Left lung (tissue), 10 donors: Measurements from ENCODE around the gene MTUS2. TPM values are rescaled to one million over a fixed set of nuclear protein-coding genes. Genes with fewer than 3 reads are reported as not detected.

Experiments
- ATAC-seq: fragments of 200-7000 bp; cut with Tn5 transposase; one replicate; pipeline ENCODE4 v1.9.1; 2020; ENCODE audit warnings: moderate library complexity
- DNase-seq, 4 donors: peaks; one replicate each; pipeline ENCODE4 v3.0.0-alpha.2; 2013 to 2020
- H3K27ac ChIP-seq, 2 donors: fragments of 200-600 bp; sonication (generic) in 1 of 2; one replicate each; pipeline versions ENCODE4 v1.5.0 to v1.8.0; 2020 to 2021
- H3K27me3 ChIP-seq, 2 donors: fragments of 200-600 bp; sonication (generic) in 1 of 2; one replicate each; pipeline versions ENCODE4 v1.5.0 to v1.8.0; 2020 to 2021
- H3K36me3 ChIP-seq, 2 donors: fragments of 200-600 bp; sonication (generic) in 1 of 2; one replicate each; pipeline versions ENCODE4 v1.5.0 to v1.8.0; 2020 to 2021
- H3K4me1 ChIP-seq, 2 donors: fragments of 200-600 bp; one replicate each; pipeline ENCODE4 v1.8.0; 2021
- H3K4me3 ChIP-seq, 2 donors: fragments of 200-600 bp; sonication (generic) in 1 of 2; one replicate each; pipeline versions ENCODE4 v1.5.0 to v1.8.0; 2020 to 2021; ENCODE audit warnings: mild to moderate bottlenecking in 1 of 2
- H3K9me3 ChIP-seq, 2 donors: fragments of 200-600 bp; sonication (generic) in 1 of 2; one replicate each; pipeline versions ENCODE4 v1.5.0 to v1.8.0; 2020 to 2021
- intact Hi-C, 2 donors: fragments of 100-400 bp; cut with DNase I; formaldehyde crosslinking; loops; one replicate each; pipeline versions ENCODE4 v1.11.2 to v1.14.2; 2022
- polyA plus RNA-seq, 6 donors: library from polyadenylated mRNA; unstranded; fragments of 120-200 nt; gene quantifications; one replicate each; pipeline ENCODE4 v1.2.1, GENCODE V29; 2013; ENCODE audit not compliant: insufficient read length in 6 of 6
- total RNA-seq, 2 donors: library from RNA; stranded (reverse); fragmentation: NEBNext Ultra II Directional; extraction: Animal tissue kit (Norgen Biotek cat#: 25700); gene quantifications; one replicate each; pipeline ENCODE4 v1.2.1, GENCODE V29; 2021
- TF ChIP-seq, protein P1 (sequence below), 2 donors: fragments of 200-600 bp; sonication (generic) in 1 of 2; IDR thresholded peaks; one replicate each; pipeline versions ENCODE4 v1.5.0 to v1.8.0; 2021; ENCODE audit warnings: antibody characterized with exemption in 2 of 2
- donor health status: DM: no; HTN: yes; CAD: no.
- donor health status: DM: no; HTN: no; CAD: no.

MTUS2 gene
- total and polyA plus RNA-seq, 8 donors = 0.21 to 0.92 (median 0.50) TPM

- Histone ChIP-seq H3K27ac (no peak overlapping the region), H3K9me3 (no peaks in the 10 kb centered on the region), H3K4me1 (no peaks in the 10 kb centered on the region), H3K36me3 (no peaks in the 10 kb centered on the region), H3K4me3 (no peak overlapping the region), H3K27me3 (peaks cover 21 to 28% of the 10 kb centered on the region in 2 donors)
- TF ChIP-seq, protein P1, sequence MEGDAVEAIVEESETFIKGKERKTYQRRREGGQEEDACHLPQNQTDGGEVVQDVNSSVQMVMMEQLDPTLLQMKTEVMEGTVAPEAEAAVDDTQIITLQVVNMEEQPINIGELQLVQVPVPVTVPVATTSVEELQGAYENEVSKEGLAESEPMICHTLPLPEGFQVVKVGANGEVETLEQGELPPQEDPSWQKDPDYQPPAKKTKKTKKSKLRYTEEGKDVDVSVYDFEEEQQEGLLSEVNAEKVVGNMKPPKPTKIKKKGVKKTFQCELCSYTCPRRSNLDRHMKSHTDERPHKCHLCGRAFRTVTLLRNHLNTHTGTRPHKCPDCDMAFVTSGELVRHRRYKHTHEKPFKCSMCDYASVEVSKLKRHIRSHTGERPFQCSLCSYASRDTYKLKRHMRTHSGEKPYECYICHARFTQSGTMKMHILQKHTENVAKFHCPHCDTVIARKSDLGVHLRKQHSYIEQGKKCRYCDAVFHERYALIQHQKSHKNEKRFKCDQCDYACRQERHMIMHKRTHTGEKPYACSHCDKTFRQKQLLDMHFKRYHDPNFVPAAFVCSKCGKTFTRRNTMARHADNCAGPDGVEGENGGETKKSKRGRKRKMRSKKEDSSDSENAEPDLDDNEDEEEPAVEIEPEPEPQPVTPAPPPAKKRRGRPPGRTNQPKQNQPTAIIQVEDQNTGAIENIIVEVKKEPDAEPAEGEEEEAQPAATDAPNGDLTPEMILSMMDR (IDR thresholded peaks at IDR 0.05) = no peak
- intact Hi-C loops = no loop called here
- ATAC-seq (no peak), DNase-seq (no peak)
Measured at GRCh38 chr13:29423050-29423449, 602.9 kb downstream of the MTUS2 start.

DNA sequence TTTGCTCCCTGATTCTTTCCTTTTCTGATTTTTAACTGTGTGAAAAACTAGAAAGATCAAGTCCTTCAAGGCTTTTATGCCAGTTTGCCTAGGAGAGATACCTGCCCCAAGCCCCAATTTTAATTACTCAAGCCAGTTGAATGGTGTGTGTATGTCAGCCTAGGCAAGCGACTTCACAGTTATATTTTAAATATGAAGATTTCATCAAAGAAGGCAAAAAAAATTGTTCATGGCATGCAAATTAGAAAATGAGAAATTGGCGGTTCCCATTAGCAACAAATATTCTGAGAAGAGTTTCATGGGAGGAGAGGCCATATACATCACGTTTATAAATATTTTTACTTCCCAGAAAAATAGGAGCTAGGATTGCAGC, 607.8 kb downstream of the MTUS2 start:
- ATAC-seq (no peak), DNase-seq (no peak)
- no peaks in the 10 kb centered on the region for H3K36me3 ChIP-seq
- no peaks in the 10 kb centered on the region for H3K9me3 ChIP-seq
- TF ChIP-seq, protein P1 (IDR thresholded peaks at IDR 0.05) = no peak
- no peak overlapping the region for H3K4me3 ChIP-seq
- peaks cover 0 to 4% of the 10 kb centered on the region in 2 donors for H3K4me1 ChIP-seq
- intact Hi-C loops = no loop called here
- H3K27me3 ChIP-seq = peaks cover 36 to 52% of the 10 kb centered on the region in 2 donors
- no peak overlapping the region for H3K27ac ChIP-seq

- ATAC-seq (peak; percentile 78), DNase-seq (no peak)
- Histone ChIP-seq H3K4me1 (peaks cover 0 to 4% of the 10 kb centered on the region in 2 donors), H3K27ac (no peak overlapping the region), H3K27me3 (peaks cover 36 to 52% of the 10 kb centered on the region in 2 donors), H3K4me3 (no peak overlapping the region), H3K36me3 (no peaks in the 10 kb centered on the region), H3K9me3 (no peaks in the 10 kb centered on the region)
- TF ChIP-seq, protein P1 (IDR thresholded peaks at IDR 0.05) = no peak
- intact Hi-C loops = no loop called here
Measured at GRCh38 chr13:29428310-29429181, 608.4 kb downstream of the MTUS2 start.

- TF ChIP-seq, protein P1 (IDR thresholded peaks at IDR 0.05) = no peak
- H3K4me1 ChIP-seq = peaks cover 0 to 4% of the 10 kb centered on the region in 2 donors
- no peak overlapping the region for H3K4me3 ChIP-seq
- ATAC-seq (no peak), DNase-seq (no peak)
- no peaks in the 10 kb centered on the region for H3K36me3 ChIP-seq
- intact Hi-C loops = no loop called here
- peaks cover 36 to 52% of the 10 kb centered on the region in 2 donors for H3K27me3 ChIP-seq
- H3K27ac ChIP-seq = no peak overlapping the region
- H3K9me3 ChIP-seq = no peaks in the 10 kb centered on the region
Measured at GRCh38 chr13:29429286-29429900, 609.3 kb downstream of the MTUS2 start.

- Histone ChIP-seq H3K9me3 (no peaks in the 10 kb centered on the region), H3K36me3 (no peaks in the 10 kb centered on the region), H3K4me3 (no peak overlapping the region), H3K27me3 (peaks cover 5 to 15% of the 10 kb centered on the region in 2 donors), H3K4me1 (peaks cover 6 to 10% of the 10 kb centered on the region in 2 donors), H3K27ac (no peak overlapping the region)
- TF ChIP-seq, protein P1 (IDR thresholded peaks at IDR 0.05) = no peak
- intact Hi-C loops = no loop called here
- no peak for DNase-seq
- no peak for ATAC-seq
Measured at GRCh38 chr13:29434217-29434945, 614.2 kb downstream of the MTUS2 start.
